ENCODE results near the gene E2F6. TPM values are rescaled to one million over a fixed set of nuclear protein-coding genes. Genes with fewer than 3 reads are reported as not detected.

The E2F6 gene
- total and polyA plus RNA-seq, 10 of the 15 experiments (the other 5 are each of a cell fraction or from before 2014, with no cell fraction given): 4.2 to 15.5 (median 11.3) TPM

DNA sequence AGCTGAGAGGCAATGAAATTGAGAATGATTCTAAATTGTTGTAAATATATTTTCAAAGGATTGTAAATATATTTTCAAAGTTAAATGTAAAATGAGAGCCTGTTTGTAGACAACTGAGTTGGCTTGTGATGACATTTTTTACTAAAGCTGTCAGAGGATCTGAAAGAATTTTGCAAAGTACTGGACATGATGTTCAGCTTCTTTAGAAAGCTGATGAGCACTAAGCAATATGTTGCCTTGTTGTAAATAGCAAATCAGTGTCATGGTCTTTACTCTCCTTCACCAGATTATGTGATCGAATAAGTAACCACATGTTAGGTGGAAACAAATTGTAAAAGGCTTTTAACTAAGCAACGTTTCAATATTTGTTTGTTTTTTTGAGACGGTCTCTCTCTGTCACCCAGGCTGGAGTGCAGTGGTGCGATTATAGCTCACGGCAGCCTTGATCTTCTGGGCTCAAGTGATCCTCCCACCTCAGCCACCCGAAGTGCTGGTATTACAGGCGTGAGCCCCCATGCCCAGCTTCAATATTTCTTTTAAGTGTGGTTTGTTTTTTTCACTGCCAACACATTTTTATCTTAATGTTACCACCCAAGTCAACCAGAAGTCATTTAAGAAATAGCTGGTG is 44.0 kb downstream of the E2F6 start:
- H3K79me2 ChIP-seq (ENCODE audit: control insufficient read depth, insufficient read depth, low read length): no peaks in the 10 kb centered on the region
- H2AFZ ChIP-seq (ENCODE audit: control insufficient read depth, low read depth, low read length): no peak overlapping the region
- WGBS (ENCODE audit: insufficient coverage, insufficient replicate concordance, low lambda C conversion rate, missing lambda C conversion rate): 26% methylated on average over 7 of the region's 7 CpGs
- ATAC-seq (no peak), FAIRE-seq (no peak), DNase-seq (ENCODE audit: low read depth, low spot score) (no peak)
- no peak overlapping the region for H3K9ac ChIP-seq (ENCODE audit: control insufficient read depth, insufficient read depth, low read length)
- ChIA-PET SMC1A (ENCODE audit: uncharacterized antibody, unreplicated experiment) (interaction anchor here (0.5 kb wide), 1 partner anchor 316 kb away, joined by 3 read pairs; no protein-coding TSS in a partner anchor), CTCF (interaction anchor here (1.0 to 1.4 kb wide), 3 partner anchors 10 to 290 kb away, joined by 3 to 6 read pairs (median 3); no protein-coding TSS in a partner anchor), RAD21 (ENCODE audit: unreplicated experiment) (no interaction called here), POLR2A (no interaction called here)
- H3K4me1 ChIP-seq (ENCODE audit: control insufficient read depth, insufficient read depth, low read length): no peaks in the 10 kb centered on the region
- H3K4me2 ChIP-seq (ENCODE audit: control insufficient read depth, insufficient read depth): no peak overlapping the region
- no peaks in the 10 kb centered on the region for H3K36me3 ChIP-seq (ENCODE audit: control insufficient read depth in 2 of 2, insufficient read depth in 2 of 2, low read length in 1 of 2)
- H3K9me3 ChIP-seq (replicated peaks; ENCODE audit: control insufficient read depth, insufficient read depth, low read length): peaks cover 6% of the 10 kb centered on the region; the same call in 2 of the 3 replicates
- intact Hi-C loops (cut with micrococcal nuclease; ENCODE audit: unreplicated experiment): no loop called here
- no peak for TF ChIP-seq ZNF384 (IDR thresholded peaks at IDR 0.05; ENCODE audit: borderline replicate concordance, low read depth, low read length)
- H3K27me3 ChIP-seq (replicated peaks in 1 of 2; ENCODE audit: control insufficient read depth in 2 of 2, insufficient read depth in 2 of 2, low read length in 1 of 2): no peaks in the 10 kb centered on the region
- no peak overlapping the region for H3K4me3 ChIP-seq
- in situ Hi-C loops (cut with MboI): no loop called here
- no TSS peak for BruUV-seq (replicated peaks)
- no peaks in the 10 kb centered on the region for H4K20me1 ChIP-seq (ENCODE audit: control insufficient read depth, insufficient read depth)
- H3K27ac ChIP-seq (ENCODE audit: control insufficient read depth, insufficient read depth): no peak overlapping the region

DNA sequence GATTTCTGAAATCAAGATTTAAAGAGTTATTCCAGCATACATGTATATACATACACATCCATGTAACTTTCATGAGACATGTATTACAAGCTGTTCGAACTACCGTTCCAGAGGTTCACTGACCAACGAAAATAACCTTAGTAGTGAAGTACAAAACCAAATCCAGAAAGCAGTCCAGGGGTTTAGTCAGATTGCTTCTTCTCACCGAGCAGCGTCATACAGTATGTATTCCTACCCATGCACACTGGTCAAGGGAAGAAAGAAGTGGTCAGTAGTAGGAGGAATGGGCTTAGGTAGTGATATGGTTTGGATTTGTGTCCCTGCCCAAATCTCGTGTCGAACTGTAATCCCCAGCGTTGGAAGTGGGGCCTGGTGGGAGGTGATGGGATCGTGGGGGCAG is 45.3 kb downstream of the E2F6 start:
- no peak for ATAC-seq
- in situ Hi-C loops (cut with MboI) (no loop called here), intact Hi-C loops (cut with micrococcal nuclease; ENCODE audit: unreplicated experiment) (no loop called here)
- ChIA-PET POLR2A (no interaction called here), CTCF (no interaction called here), RAD21 (ENCODE audit: unreplicated experiment) (no interaction called here), SMC1A (ENCODE audit: uncharacterized antibody, unreplicated experiment) (no interaction called here)
- no TSS peak for BruUV-seq (replicated peaks)
- no peak overlapping the region for H2AFZ ChIP-seq (ENCODE audit: control insufficient read depth, low read depth, low read length)
- no peaks in the 10 kb centered on the region for H3K4me1 ChIP-seq (ENCODE audit: control insufficient read depth, insufficient read depth, low read length)
- 53% methylated on average over 9 of the region's 9 CpGs for WGBS (ENCODE audit: insufficient coverage, insufficient replicate concordance, low lambda C conversion rate, missing lambda C conversion rate)
- H3K27ac ChIP-seq (ENCODE audit: control insufficient read depth, insufficient read depth): no peak overlapping the region
- H3K27me3 ChIP-seq (replicated peaks in 1 of 2; ENCODE audit: control insufficient read depth in 2 of 2, insufficient read depth in 2 of 2, low read length in 1 of 2): no peaks in the 10 kb centered on the region
- H3K36me3 ChIP-seq (ENCODE audit: control insufficient read depth in 2 of 2, insufficient read depth in 2 of 2, low read length in 1 of 2): no peaks in the 10 kb centered on the region
- no peak for FAIRE-seq
- no peaks in the 10 kb centered on the region for H3K79me2 ChIP-seq (ENCODE audit: control insufficient read depth, insufficient read depth, low read length)
- peaks cover 6% of the 10 kb centered on the region for H3K9me3 ChIP-seq (replicated peaks; ENCODE audit: control insufficient read depth, insufficient read depth, low read length)
- H3K9ac ChIP-seq (ENCODE audit: control insufficient read depth, insufficient read depth, low read length): no peak overlapping the region
- no peak for DNase-seq (ENCODE audit: low read depth, low spot score)
- H4K20me1 ChIP-seq (ENCODE audit: control insufficient read depth, insufficient read depth): no peaks in the 10 kb centered on the region
- no peak overlapping the region for H3K4me3 ChIP-seq
- no peak overlapping the region for H3K4me2 ChIP-seq (ENCODE audit: control insufficient read depth, insufficient read depth)
- TF ChIP-seq MLLT1 (IDR thresholded peaks at IDR 0.05) (no peak), ATF7 (IDR thresholded peaks at IDR 0.05; ENCODE audit: low read depth) (no peak), EZH2 (IDR thresholded peaks at IDR 0.05; ENCODE audit: borderline replicate concordance, control insufficient read depth, low read depth, low read length) (no peak), NR2C1 (IDR thresholded peaks at IDR 0.05) (no peak), EED (IDR thresholded peaks at IDR 0.05; ENCODE audit: low read depth) (no peak), CREB1 (IDR thresholded peaks at IDR 0.05; ENCODE audit: low read depth) (no peak), KLF5 (IDR thresholded peaks at IDR 0.05; ENCODE audit: partially characterized antibody) (no peak), KAT2A (conservative IDR thresholded peaks at IDR 0.05; ENCODE audit: control insufficient read depth, low read depth, low read length) (no peak), ETV6 (conservative IDR thresholded peaks at IDR 0.05 in 1 of 2, IDR thresholded peaks at IDR 0.05 in 1 of 2; ENCODE audit: borderline replicate concordance in 1 of 2, low read depth in 1 of 2) (no peak)
- TF ChIP-seq, protein P1, sequence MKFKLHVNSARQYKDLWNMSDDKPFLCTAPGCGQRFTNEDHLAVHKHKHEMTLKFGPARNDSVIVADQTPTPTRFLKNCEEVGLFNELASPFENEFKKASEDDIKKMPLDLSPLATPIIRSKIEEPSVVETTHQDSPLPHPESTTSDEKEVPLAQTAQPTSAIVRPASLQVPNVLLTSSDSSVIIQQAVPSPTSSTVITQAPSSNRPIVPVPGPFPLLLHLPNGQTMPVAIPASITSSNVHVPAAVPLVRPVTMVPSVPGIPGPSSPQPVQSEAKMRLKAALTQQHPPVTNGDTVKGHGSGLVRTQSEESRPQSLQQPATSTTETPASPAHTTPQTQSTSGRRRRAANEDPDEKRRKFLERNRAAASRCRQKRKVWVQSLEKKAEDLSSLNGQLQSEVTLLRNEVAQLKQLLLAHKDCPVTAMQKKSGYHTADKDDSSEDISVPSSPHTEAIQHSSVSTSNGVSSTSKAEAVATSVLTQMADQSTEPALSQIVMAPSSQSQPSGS (IDR thresholded peaks at IDR 0.05; ENCODE audit: low read length): no peak
